ENCODE data around the gene ITSN2.

Gene ITSN2

DNA sequence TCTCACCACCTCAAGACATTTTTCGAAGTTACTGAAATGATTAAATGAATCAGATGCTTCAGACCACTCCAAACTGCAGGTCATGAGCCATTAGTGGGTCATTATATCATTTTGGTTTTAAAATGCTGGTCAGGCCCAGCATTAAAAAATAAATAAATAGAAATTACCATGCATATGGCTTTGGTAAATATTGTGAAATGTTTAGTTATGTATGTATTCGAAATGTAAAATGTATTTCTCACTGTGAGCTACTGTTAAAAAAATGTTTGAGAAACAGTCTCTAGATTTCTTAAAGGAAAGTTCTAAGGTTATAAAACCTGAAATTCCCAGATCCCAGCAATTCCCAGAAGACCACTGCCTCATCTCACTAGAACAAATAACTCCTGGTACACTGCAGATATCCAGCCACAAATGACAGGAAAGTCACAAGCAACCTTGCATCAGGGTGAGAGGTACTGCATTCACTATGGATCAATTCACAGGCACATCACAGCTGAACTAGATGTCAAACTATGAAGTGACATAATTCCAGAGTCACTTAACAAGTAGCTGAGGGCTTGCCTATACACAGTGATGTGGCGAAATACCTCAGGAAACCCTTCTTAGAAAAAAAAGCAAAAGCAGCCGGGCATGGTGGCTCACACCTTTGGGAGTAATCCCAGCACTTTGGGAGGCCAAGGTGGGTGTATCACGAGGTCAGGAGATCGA is 138.8 kb downstream of the ITSN2 start:
- no peak for DNase-seq (ENCODE audit: low read depth)
- TF ChIP-seq, protein P1, sequence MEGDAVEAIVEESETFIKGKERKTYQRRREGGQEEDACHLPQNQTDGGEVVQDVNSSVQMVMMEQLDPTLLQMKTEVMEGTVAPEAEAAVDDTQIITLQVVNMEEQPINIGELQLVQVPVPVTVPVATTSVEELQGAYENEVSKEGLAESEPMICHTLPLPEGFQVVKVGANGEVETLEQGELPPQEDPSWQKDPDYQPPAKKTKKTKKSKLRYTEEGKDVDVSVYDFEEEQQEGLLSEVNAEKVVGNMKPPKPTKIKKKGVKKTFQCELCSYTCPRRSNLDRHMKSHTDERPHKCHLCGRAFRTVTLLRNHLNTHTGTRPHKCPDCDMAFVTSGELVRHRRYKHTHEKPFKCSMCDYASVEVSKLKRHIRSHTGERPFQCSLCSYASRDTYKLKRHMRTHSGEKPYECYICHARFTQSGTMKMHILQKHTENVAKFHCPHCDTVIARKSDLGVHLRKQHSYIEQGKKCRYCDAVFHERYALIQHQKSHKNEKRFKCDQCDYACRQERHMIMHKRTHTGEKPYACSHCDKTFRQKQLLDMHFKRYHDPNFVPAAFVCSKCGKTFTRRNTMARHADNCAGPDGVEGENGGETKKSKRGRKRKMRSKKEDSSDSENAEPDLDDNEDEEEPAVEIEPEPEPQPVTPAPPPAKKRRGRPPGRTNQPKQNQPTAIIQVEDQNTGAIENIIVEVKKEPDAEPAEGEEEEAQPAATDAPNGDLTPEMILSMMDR (conservative IDR thresholded peaks at IDR 0.05; ENCODE audit: low read depth, low read length) = no peak

DNA sequence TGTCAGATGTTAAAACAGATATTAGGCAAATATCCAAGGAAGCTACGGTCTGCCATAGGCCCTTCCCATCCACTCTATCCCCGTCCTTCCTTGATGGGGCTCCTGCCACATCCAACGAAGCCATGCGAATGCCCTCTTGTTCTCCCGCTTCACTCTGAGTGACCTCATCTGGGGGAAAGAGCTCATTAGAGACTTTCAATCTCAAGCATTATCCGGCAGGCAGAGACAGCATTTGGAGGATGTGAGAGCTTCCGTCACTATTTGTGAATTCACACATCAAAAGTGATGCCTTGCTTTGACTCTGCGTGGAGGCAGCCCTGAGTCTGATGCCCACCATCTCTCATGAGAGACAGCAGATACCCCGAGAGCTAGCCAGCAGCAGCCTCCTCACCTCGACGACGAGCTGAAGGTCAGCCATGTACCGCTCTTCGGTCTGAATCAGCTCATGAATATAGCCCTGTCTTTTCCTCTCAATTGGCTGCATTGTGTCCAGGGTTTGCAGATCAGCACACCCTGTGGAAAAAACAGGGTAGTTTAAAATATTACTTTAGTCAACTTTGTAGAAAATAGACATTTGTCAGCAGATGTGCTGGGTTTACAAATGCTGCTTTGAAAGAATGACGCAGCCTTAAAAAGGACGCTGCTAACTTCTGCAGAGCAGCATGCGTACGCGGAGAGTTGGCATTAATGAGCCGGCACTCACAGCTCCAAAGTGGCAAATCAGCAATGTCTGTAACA is 139.6 kb downstream of the ITSN2 start:
- TF ChIP-seq, protein P1 (conservative IDR thresholded peaks at IDR 0.05; ENCODE audit: low read depth, low read length) = no peak
- no peak overlapping the region for H3K4me3 ChIP-seq (ENCODE audit: low read depth, low read length)
- no peak for DNase-seq (ENCODE audit: low read depth)

More for the DNA sequence above, 138.8 kb downstream of the ITSN2 start:
- H3K4me3 ChIP-seq (ENCODE audit: low read depth, low read length) = no peak overlapping the region

DNA sequence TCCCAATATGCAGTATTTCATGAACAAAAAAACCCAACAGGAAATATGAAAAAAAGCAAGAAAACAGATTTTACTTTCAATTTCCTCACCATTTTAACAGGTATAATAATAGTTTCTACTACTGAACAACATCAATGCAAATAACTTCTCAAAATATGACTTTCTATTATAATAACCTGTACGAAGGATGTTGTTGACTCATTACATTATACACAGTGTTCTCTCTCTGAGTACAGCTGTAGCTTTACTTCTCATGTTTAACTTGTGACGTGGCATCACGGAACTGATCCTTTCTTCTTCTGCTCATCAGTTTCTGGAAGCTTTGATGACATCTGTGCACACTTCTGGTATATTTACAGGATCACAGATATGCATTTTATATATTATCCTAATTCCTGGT is 145.5 kb downstream of the ITSN2 start:
- no peak overlapping the region for H3K4me3 ChIP-seq (ENCODE audit: low read depth, low read length)
- no peak for DNase-seq (ENCODE audit: low read depth)
- TF ChIP-seq, protein P1 (conservative IDR thresholded peaks at IDR 0.05; ENCODE audit: low read depth, low read length) = no peak

DNA sequence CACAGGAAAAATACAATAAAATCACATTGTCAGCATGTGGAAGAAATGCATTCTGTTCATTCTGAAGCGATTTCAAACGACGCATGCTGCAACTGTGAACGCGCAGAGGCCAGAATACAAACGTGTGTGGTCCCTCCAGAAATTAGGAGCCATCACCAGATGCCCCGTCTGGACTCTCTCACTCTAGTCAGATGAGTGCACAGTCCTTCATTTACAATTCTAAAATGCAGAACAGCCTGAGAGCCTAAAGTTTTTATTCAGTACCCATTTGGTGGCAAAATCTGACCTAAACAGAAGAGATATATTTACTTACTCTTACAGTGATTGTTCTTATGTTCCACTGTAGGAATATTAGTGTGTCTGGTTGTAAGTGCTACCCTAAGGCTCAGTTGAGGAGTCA is 148.9 kb downstream of the ITSN2 start:
- TF ChIP-seq, protein P1 (conservative IDR thresholded peaks at IDR 0.05; ENCODE audit: low read depth, low read length) = no peak
- DNase-seq (ENCODE audit: low read depth) = no peak
- H3K4me3 ChIP-seq (ENCODE audit: low read depth, low read length) = no peak overlapping the region

DNA sequence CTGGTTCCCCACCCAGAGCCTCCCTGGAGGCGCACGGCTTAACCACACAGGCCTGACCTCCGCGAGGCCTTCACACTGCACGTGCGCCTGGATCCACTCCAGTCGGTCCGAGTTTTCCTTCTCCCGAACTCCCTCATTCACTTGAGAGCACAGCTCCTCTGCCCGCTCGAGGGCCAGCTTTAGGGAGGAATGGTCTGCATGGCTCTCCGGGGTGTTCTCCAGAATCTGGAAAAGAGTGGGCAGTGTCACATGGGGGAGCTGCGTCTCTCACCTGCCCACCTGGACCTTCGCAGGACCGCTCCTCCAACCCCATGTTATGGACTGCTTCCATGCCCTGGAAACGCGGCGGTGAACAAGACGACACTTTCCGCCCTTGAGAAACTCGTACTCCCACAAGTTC is 149.6 kb downstream of the ITSN2 start:
- DNase-seq (ENCODE audit: low read depth) = no peak
- TF ChIP-seq, protein P1 (conservative IDR thresholded peaks at IDR 0.05; ENCODE audit: low read depth, low read length) = no peak
- no peak overlapping the region for H3K4me3 ChIP-seq (ENCODE audit: low read depth, low read length)

DNA sequence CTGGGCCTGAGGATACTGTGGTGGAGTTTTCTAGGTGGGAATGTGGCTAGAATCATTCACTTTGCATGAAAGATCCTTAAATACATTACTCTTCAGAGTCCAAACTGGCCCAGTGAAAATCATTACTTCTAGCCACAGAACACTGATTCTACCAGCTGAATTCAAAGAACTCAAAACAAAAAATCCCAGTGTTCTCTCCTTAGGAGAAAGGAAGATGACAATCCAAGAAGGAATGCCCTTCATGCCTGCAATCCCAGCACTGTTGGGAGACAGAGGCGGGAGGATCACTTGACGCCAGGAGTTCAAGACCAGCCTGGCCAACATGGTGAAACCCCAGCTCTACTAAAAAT is 150.3 kb downstream of the ITSN2 start:
- DNase-seq (ENCODE audit: low read depth) = no peak
- TF ChIP-seq, protein P1 (conservative IDR thresholded peaks at IDR 0.05; ENCODE audit: low read depth, low read length) = no peak
- H3K4me3 ChIP-seq (ENCODE audit: low read depth, low read length) = no peak overlapping the region
